ENCODE data around the gene NFIB.

GRCh38 chr9:14086495-14086894 is 227.4 kb downstream of the NFIB start:
- TF ChIP-seq, protein P1, sequence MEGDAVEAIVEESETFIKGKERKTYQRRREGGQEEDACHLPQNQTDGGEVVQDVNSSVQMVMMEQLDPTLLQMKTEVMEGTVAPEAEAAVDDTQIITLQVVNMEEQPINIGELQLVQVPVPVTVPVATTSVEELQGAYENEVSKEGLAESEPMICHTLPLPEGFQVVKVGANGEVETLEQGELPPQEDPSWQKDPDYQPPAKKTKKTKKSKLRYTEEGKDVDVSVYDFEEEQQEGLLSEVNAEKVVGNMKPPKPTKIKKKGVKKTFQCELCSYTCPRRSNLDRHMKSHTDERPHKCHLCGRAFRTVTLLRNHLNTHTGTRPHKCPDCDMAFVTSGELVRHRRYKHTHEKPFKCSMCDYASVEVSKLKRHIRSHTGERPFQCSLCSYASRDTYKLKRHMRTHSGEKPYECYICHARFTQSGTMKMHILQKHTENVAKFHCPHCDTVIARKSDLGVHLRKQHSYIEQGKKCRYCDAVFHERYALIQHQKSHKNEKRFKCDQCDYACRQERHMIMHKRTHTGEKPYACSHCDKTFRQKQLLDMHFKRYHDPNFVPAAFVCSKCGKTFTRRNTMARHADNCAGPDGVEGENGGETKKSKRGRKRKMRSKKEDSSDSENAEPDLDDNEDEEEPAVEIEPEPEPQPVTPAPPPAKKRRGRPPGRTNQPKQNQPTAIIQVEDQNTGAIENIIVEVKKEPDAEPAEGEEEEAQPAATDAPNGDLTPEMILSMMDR (optimal IDR thresholded peaks at IDR 0.05 in 1 of 3, IDR thresholded peaks at IDR 0.05 in 1 of 3, conservative IDR thresholded peaks at IDR 0.05 in 1 of 3; ENCODE audit: extremely low read depth in 1 of 3, insufficient read depth in 2 of 3, low read length in 3 of 3), result no peak
- TF ChIP-seq EZH2 (IDR thresholded peaks at IDR 0.05; ENCODE audit: low read length), result no peak

All from keratinocyte (primary cell).